HepG2 (cell line): Measurements from ENCODE around the gene SERPINA3. TPM values are rescaled to one million over a fixed set of nuclear protein-coding genes. Genes with fewer than 3 reads are reported as not detected.

Experiments
- ATAC-seq: fragments of 200-7000 bp; cut with Tn5 transposase; 3 replicates; pipeline ENCODE4 v1.9.1; 2020; ENCODE audit warnings: mild to moderate bottlenecking, moderate library complexity
- BruUV-seq: library from RNA; stranded (reverse); fragments of 400-500 nt; replicated peaks from 2 replicates; lab custom pipeline; 2021; lab: Mats Ljungman, UMichigan
- CTCF ChIA-PET: fragments of 300-600 bp; formaldehyde crosslinking; extraction: SDS; loops from one replicate; lab custom pipeline; 2021; ENCODE audit warnings: low total read pairs, inconsistent platforms, low intra/inter-chr PET ratio; lab: Yijun Ruan, JAX
- POLR2A ChIA-PET: fragments of 350-600 bp; sonication (Branson Sonifier 250); formaldehyde crosslinking; loops from one replicate; lab custom pipeline; 2020; ENCODE audit warnings: antibody characterized with exemption, inconsistent platforms; lab: Yijun Ruan, JAX
- DNase-seq: peaks from one replicate; pipeline ENCODE4 v3.0.0-alpha.2; 2015; ENCODE audit warnings: low spot score
- FAIRE-seq: peaks from 3 replicates; lab custom pipeline; 2011; peaks lifted over from hg19 to GRCh38; lab: Jason Lieb, UNC
- H2AFZ ChIP-seq: one replicate; pipeline ENCODE4 v1.6.1; 2011; ENCODE audit warnings: low read length, inconsistent platforms
- H3K27ac ChIP-seq: fragments of 300-600 bp; 3 replicates; pipeline ENCODE4 v1.8.0; 2011; ENCODE audit warnings: mixed run types, mild to moderate bottlenecking, mixed read lengths, low read length, inconsistent platforms; ENCODE audit not compliant: insufficient read depth; ENCODE audit errors: extremely low read length
- H3K27me3 ChIP-seq, 2 experiments: fragments of 200-600 bp in 1 of 2; 2 replicates in 1 of 2; 3 replicates in 1 of 2; pipeline versions ENCODE4 v1.6.0 to v1.8.0; 2011; ENCODE audit warnings: low read length in 2 of 2, mild to moderate bottlenecking in 2 of 2, moderate library complexity in 2 of 2, inconsistent platforms in 1 of 2; ENCODE audit not compliant: insufficient read depth in 2 of 2, control insufficient read depth in 1 of 2
- H3K36me3 ChIP-seq, 2 experiments: fragments of 200-600 bp in 1 of 2; replicated peaks in 1 of 2; 2 replicates in 1 of 2; 3 replicates in 1 of 2; pipeline versions ENCODE4 v1.5.1 to v1.8.0; 2011; ENCODE audit warnings: low read length in 2 of 2, inconsistent platforms in 1 of 2; ENCODE audit not compliant: insufficient read depth in 2 of 2, control insufficient read depth in 1 of 2
- H3K4me1 ChIP-seq: 2 replicates; pipeline ENCODE4 v1.5.1; 2012; ENCODE audit warnings: low read length, inconsistent platforms; ENCODE audit not compliant: insufficient read depth
- H3K4me2 ChIP-seq: 2 replicates; pipeline ENCODE4 v1.6.0; 2011; ENCODE audit warnings: low read depth, low read length, inconsistent platforms
- H3K4me3 ChIP-seq, 3 experiments: fragments of 200-600 bp in 1 of 3; sonication (generic), shearing (Covaris generic) in 1 of 3; replicated peaks in 1 of 3; 2 replicates each; pipeline ENCODE4 v1.5.1; 2011 to 2016; ENCODE audit warnings: low read length in 3 of 3, inconsistent platforms in 2 of 3, low read depth in 2 of 3, mild to moderate bottlenecking in 2 of 3, control low read depth in 1 of 3, mixed read lengths in 1 of 3; ENCODE audit not compliant: insufficient read depth in 1 of 3
- H3K79me2 ChIP-seq: one replicate; pipeline ENCODE4 v1.6.1; 2011; ENCODE audit warnings: low read length, inconsistent platforms; ENCODE audit not compliant: insufficient read depth
- H3K9ac ChIP-seq: 2 replicates; pipeline ENCODE4 v1.6.0; 2011; ENCODE audit warnings: mild to moderate bottlenecking, low read depth, low read length, inconsistent platforms; ENCODE audit not compliant: insufficient read depth
- H3K9me3 ChIP-seq: 2 replicates; pipeline ENCODE4 v1.5.1; 2012; ENCODE audit warnings: mild to moderate bottlenecking, low read length
- H4K20me1 ChIP-seq: 2 replicates; pipeline ENCODE4 v1.6.0; 2011; ENCODE audit warnings: inconsistent platforms, mild to moderate bottlenecking, low read length, moderate library complexity; ENCODE audit not compliant: insufficient read depth
- ATF7-NPFF ChIP-seq: sonication (generic); formaldehyde crosslinking; IDR thresholded peaks from 2 replicates; pipeline ENCODE4 v1.8.1; 2023; ENCODE audit warnings: mild to moderate bottlenecking, low read depth, missing genetic modification reagents, moderate library complexity
- CBX1 ChIP-seq: IDR thresholded peaks from one replicate; pipeline ENCODE4 v1.6.1; 2016; ENCODE audit warnings: antibody characterized with exemption, low read depth
- CREM ChIP-seq, 2 experiments: sonication (generic) in 1 of 2; formaldehyde crosslinking in 1 of 2; IDR thresholded peaks; 2 replicates each; pipeline versions ENCODE4 v1.4.0 to v1.6.1; 2016 to 2020; ENCODE audit warnings: antibody characterized with exemption in 1 of 2, mild to moderate bottlenecking in 1 of 2, missing genetic modification reagents in 1 of 2
- IKZF1 ChIP-seq: fragments of 450-650 bp; IDR thresholded peaks from 2 replicates; pipeline ENCODE4 v1.7.1; 2016
- IRF2 ChIP-seq: IDR thresholded peaks from 2 replicates; pipeline ENCODE4 v1.6.1; 2018; ENCODE audit warnings: missing genetic modification reagents, missing compliant biosample characterization
- POLR2A ChIP-seq, 2 experiments: IDR thresholded peaks; 2 replicates each; pipeline ENCODE4 v1.6.1; 2011; ENCODE audit warnings: low read depth in 2 of 2, low read length in 2 of 2, mild to moderate bottlenecking in 1 of 2, moderate library complexity in 1 of 2; ENCODE audit not compliant: insufficient read depth in 1 of 2
- POLR2AphosphoS2 ChIP-seq: IDR thresholded peaks from 2 replicates; pipeline ENCODE4 v1.6.1; 2011; ENCODE audit warnings: low read depth, low read length, improper control_type of control experiment
- PTBP1 ChIP-seq: fragments of 200-400 bp; formaldehyde crosslinking; IDR thresholded peaks from 2 replicates; pipeline ENCODE4 v1.6.1; 2018; ENCODE audit warnings: low read length, low read depth; ENCODE audit not compliant: poor library complexity, severe bottlenecking
- RBM22 ChIP-seq: fragments of 200-400 bp; formaldehyde crosslinking; optimal IDR thresholded peaks from 2 replicates; pipeline ENCODE3; 2017; ENCODE audit warnings: mild to moderate bottlenecking, low read length, moderate library complexity
- TEAD3 ChIP-seq: optimal IDR thresholded peaks from 2 replicates; pipeline ENCODE3; 2016; ENCODE audit warnings: borderline replicate concordance
- ZBTB7A ChIP-seq: sonication (generic); formaldehyde crosslinking; IDR thresholded peaks from 2 replicates; pipeline ENCODE4 v1.8.0; 2022; ENCODE audit warnings: mild to moderate bottlenecking, missing genetic modification reagents
- ZNF629 ChIP-seq: sonication (generic); formaldehyde crosslinking; conservative IDR thresholded peaks from 2 replicates; pipeline ENCODE4 v1.5.0; 2020; ENCODE audit warnings: missing genetic modification reagents
- ZNF782 ChIP-seq: sonication (generic); formaldehyde crosslinking; IDR thresholded peaks from 2 replicates; pipeline ENCODE4 v1.4.0; 2020; ENCODE audit warnings: missing genetic modification reagents, mild to moderate bottlenecking, borderline replicate concordance
- ZSCAN20 ChIP-seq: sonication (generic); formaldehyde crosslinking; IDR thresholded peaks from 2 replicates; pipeline ENCODE4 v1.4.0; 2020; ENCODE audit warnings: missing genetic modification reagents, mild to moderate bottlenecking, borderline replicate concordance
- WGBS: methylation state at CpG from one replicate; pipeline ENCODE4 v1.1.6; 2017; ENCODE audit warnings: low lambda C conversion rate; 5-methylcytosine and 5-hydroxymethylcytosine counted together
- in situ Hi-C: cut with HindIII; loops from 2 replicates; pipeline ENCODE4 v1.10.0; 2017; ENCODE audit warnings: low pct_unique_long_range_greater_than_20kb; ENCODE audit not compliant: extremely low pct_ligation_motif_present
- intact Hi-C: fragments of 100-400 bp; cut with micrococcal nuclease; formaldehyde crosslinking; loops from one replicate; pipeline ENCODE4 v1.10.0; 2022; ENCODE audit not compliant: unreplicated experiment
- polyA plus RNA-seq, 8 experiments: library from polyadenylated mRNA; depleted of rRNA in 3 of 8; stranded (reverse) in 7 of 8; unstranded in 1 of 8; fragments of >200 nt; fragmentation: Illumina TruSeq in 4 of 8; extraction: Trizol in 4 of 8; gene quantifications; 2 replicates each; pipeline versions ENCODE4 v1.2.1 to v1.2.3, GENCODE V29; 2011 to 2016; ENCODE audit warnings: low read depth in 4 of 8, missing spikeins in 1 of 8, mixed read lengths in 1 of 8; ENCODE audit not compliant: insufficient read depth in 1 of 8
- total RNA-seq, 5 experiments: library from RNA; depleted of rRNA; stranded (reverse); fragments of >200 nt; fragmentation: Illumina TruSeq; extraction: Trizol; gene quantifications; 2 replicates each; pipeline ENCODE4 v1.2.3, GENCODE V29; 2016; ENCODE audit warnings: low read depth in 1 of 5
- TF ChIP-seq, protein P1 (sequence below): sonication (generic); IDR thresholded peaks from 2 replicates; pipeline ENCODE4 v1.6.1; 2016; ENCODE audit warnings: low read depth, borderline replicate concordance
- TF ChIP-seq, protein P2 (sequence below): sonication (generic); formaldehyde crosslinking; IDR thresholded peaks from 2 replicates; pipeline ENCODE4 v1.4.0; 2020; ENCODE audit warnings: missing genetic modification reagents, borderline replicate concordance
- TF ChIP-seq, protein P3 (sequence below): IDR thresholded peaks from 2 replicates; pipeline ENCODE4 v1.6.1; 2016; ENCODE audit warnings: mild to moderate bottlenecking

The SERPINA3 gene
- total and polyA plus RNA-seq, 2 of the 13 experiments (the other 11 are each of a cell fraction or from before 2014, with no cell fraction given) = 825 to 2,200 TPM

DNA sequence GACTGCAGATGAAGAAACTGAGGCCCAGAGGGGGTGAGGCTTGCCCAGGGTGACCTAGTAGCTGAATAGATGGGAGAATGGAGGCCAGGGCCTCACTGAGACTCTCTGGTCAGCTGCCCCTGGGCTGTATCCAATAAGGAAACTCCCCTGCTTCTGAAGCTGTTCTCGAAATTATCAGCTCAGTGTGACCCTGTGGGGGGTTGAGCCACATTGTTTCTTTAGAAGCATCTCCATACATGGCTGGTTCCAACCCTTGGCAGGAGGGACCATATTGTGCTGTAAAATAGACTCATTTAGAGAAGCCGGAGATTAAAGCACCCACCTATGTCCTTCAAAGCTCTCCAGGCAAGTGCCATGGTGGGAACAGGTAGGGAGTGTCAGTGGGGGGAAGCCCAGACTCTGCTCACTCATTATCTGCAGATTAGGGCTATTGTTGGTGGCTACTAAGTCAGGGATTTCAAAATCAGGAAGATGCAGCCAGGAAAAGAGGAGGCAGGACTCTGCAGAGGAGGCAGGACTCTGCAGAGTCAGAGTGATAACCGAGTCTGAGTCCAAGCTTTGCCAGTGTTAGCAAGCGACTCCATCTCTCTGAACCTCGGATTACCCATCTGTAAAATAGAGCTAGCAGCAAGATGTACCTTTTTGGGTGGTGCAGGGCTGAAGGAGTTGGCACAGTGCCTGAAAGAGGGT is 27.5 kb upstream of the SERPINA3 start:
- no peak overlapping the region for H3K27ac ChIP-seq
- TF ChIP-seq PTBP1 (no peak), ZSCAN20 (no peak), ZNF629 (0 out of 2 replicates have a peak, but pooled peaks have one; percentile 19), IRF2 (CRISPR knock-in tag) (no peak), ZBTB7A (CRISPR knock-in tag) (no peak), POLR2A (IDR thresholded peaks at IDR 0.05; ENCODE audit: insufficient read depth in 1 of 2, low read depth in 2 of 2, low read length in 2 of 2) (0 out of 4 replicates have a peak, but pooled peaks of 1 of the 2 experiments have one; percentile 40), TEAD3 (CRISPR knock-in tag) (no peak), POLR2AphosphoS2 (no peak), ZNF782 (CRISPR knock-in tag) (no peak), IKZF1 (no peak), RBM22 (peak; percentile 15), ATF7-NPFF (CRISPR knock-in tag) (no peak), CBX1 (no peak), CREM (IDR thresholded peaks at IDR 0.05) (no peak), CREM (CRISPR knock-in tag; IDR thresholded peaks at IDR 0.05) (no peak)
- TF ChIP-seq, protein P1, sequence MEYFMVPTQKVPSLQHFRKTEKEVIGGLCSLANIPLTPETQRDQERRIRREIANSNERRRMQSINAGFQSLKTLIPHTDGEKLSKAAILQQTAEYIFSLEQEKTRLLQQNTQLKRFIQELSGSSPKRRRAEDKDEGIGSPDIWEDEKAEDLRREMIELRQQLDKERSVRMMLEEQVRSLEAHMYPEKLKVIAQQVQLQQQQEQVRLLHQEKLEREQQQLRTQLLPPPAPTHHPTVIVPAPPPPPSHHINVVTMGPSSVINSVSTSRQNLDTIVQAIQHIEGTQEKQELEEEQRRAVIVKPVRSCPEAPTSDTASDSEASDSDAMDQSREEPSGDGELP = no peak
- TF ChIP-seq, protein P2, sequence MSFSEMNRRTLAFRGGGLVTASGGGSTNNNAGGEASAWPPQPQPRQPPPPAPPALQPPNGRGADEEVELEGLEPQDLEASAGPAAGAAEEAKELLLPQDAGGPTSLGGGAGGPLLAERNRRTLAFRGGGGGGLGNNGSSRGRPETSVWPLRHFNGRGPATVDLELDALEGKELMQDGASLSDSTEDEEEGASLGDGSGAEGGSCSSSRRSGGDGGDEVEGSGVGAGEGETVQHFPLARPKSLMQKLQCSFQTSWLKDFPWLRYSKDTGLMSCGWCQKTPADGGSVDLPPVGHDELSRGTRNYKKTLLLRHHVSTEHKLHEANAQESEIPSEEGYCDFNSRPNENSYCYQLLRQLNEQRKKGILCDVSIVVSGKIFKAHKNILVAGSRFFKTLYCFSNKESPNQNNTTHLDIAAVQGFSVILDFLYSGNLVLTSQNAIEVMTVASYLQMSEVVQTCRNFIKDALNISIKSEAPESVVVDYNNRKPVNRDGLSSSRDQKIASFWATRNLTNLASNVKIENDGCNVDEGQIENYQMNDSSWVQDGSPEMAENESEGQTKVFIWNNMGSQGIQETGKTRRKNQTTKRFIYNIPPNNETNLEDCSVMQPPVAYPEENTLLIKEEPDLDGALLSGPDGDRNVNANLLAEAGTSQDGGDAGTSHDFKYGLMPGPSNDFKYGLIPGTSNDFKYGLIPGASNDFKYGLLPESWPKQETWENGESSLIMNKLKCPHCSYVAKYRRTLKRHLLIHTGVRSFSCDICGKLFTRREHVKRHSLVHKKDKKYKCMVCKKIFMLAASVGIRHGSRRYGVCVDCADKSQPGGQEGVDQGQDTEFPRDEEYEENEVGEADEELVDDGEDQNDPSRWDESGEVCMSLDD (CRISPR knock-in tag) = no peak
- TF ChIP-seq, protein P3, sequence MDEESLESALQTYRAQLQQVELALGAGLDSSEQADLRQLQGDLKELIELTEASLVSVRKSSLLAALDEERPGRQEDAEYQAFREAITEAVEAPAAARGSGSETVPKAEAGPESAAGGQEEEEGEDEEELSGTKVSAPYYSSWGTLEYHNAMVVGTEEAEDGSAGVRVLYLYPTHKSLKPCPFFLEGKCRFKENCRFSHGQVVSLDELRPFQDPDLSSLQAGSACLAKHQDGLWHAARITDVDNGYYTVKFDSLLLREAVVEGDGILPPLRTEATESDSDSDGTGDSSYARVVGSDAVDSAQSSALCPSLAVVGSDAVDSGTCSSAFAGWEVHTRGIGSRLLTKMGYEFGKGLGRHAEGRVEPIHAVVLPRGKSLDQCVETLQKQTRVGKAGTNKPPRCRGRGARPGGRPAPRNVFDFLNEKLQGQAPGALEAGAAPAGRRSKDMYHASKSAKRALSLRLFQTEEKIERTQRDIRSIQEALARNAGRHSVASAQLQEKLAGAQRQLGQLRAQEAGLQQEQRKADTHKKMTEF (CRISPR knock-in tag) = no peak
- TF ChIP-seq, all 625 proteins: peak for 3
- no peak overlapping the region; a peak in 1 of 6 replicates for H3K4me3 ChIP-seq
- in situ Hi-C loops (no loop called here), intact Hi-C loops (loop anchor here (5.0 kb wide), 1 partner anchor 33 kb away; no protein-coding TSS in a partner anchor)
- POLR2A ChIA-PET = interaction anchor here (0.9 to 5.9 kb wide), 7 partner anchors 8 to 40 kb away, joined by 3 to 169 read pairs (median 52); partner anchors contain the start of gene SERPINA3
- H3K9me3 ChIP-seq = no peaks in the 10 kb centered on the region
- H3K36me3 ChIP-seq = peaks cover 28 to 54% of the 10 kb centered on the region in 2 experiments
- CTCF ChIA-PET = no interaction called here
- DNase-seq = no peak
- peaks cover 69% of the 10 kb centered on the region for H3K79me2 ChIP-seq
- no peak overlapping the region for H2AFZ ChIP-seq
- no peaks in the 10 kb centered on the region; the same call in 1 of the 2 replicates for H4K20me1 ChIP-seq
- H3K4me1 ChIP-seq = peaks cover 88% of the 10 kb centered on the region
- 96% methylated on average over 5 of the region's 5 CpGs for WGBS
- H3K9ac ChIP-seq = no peak overlapping the region
- no peak for FAIRE-seq
- H3K27me3 ChIP-seq = no peaks in the 10 kb centered on the region; a peak in 1 of 5 replicates
- BruUV-seq = no TSS peak
- ATAC-seq = no peak
- H3K4me2 ChIP-seq = peak overlapping the region; percentile 44
